Gastrocnemius medialis (tissue), 4 donors: ENCODE results near the gene ARHGAP12.

ENCODE experiments used
- POLR2A ChIP-seq, 2 donors: fragments of 450-650 bp; IDR thresholded peaks; one replicate each; pipeline ENCODE4 v1.6.1; 2017; ENCODE audit warnings: antibody characterized with exemption in 2 of 2, mild to moderate bottlenecking in 2 of 2, moderate library complexity in 2 of 2
- TF ChIP-seq, protein P1 (sequence below), 5 experiments: fragments of 450-650 bp in 3 of 5; fragments of 200-600 bp in 2 of 5; sonication (generic) in 2 of 5; IDR thresholded peaks in 4 of 5; conservative IDR thresholded peaks in 1 of 5; 1 replicate in 4 of 5; 2 replicates in 1 of 5; pipeline ENCODE4 v1.5.1; 2016 to 2019; ENCODE audit warnings: antibody characterized with exemption in 5 of 5, mild to moderate bottlenecking in 3 of 5, moderate library complexity in 3 of 5

DNA sequence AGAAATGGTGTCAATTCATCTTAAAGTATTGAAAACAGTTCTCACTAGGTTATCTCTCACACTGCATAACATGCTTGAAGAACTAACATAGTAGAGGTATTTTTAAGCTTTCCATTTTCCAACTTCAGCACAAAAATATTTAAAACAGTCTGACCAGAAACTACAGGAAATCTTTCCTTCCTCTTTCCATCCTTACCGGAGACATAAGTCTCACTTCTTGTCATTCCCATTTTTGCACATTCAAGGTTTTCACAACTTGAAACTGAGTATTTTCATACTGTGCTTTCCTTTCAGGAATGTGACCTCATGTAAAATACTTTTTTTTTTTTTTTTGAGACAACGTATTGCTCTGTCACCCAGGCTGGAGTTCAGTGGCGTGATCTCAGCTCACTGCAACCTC lies 45.2 kb downstream of the ARHGAP12 start:
- TF ChIP-seq, protein P1, sequence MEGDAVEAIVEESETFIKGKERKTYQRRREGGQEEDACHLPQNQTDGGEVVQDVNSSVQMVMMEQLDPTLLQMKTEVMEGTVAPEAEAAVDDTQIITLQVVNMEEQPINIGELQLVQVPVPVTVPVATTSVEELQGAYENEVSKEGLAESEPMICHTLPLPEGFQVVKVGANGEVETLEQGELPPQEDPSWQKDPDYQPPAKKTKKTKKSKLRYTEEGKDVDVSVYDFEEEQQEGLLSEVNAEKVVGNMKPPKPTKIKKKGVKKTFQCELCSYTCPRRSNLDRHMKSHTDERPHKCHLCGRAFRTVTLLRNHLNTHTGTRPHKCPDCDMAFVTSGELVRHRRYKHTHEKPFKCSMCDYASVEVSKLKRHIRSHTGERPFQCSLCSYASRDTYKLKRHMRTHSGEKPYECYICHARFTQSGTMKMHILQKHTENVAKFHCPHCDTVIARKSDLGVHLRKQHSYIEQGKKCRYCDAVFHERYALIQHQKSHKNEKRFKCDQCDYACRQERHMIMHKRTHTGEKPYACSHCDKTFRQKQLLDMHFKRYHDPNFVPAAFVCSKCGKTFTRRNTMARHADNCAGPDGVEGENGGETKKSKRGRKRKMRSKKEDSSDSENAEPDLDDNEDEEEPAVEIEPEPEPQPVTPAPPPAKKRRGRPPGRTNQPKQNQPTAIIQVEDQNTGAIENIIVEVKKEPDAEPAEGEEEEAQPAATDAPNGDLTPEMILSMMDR (IDR thresholded peaks at IDR 0.05 in 4 of 5, conservative IDR thresholded peaks at IDR 0.05 in 1 of 5) = no peak
- TF ChIP-seq POLR2A (IDR thresholded peaks at IDR 0.05) = no peak
